GM19025 (cell line): ENCODE measurements around the gene PRKAR2B.

ENCODE experiments used
- ATAC-seq: cut with Tn5 transposase; IDR thresholded peaks from one replicate; pipeline ENCODE4 v1.9.1; 2021; ENCODE audit warnings: mild to moderate bottlenecking, low read depth, moderate library complexity; ENCODE audit not compliant: unreplicated experiment

PRKAR2B gene

DNA sequence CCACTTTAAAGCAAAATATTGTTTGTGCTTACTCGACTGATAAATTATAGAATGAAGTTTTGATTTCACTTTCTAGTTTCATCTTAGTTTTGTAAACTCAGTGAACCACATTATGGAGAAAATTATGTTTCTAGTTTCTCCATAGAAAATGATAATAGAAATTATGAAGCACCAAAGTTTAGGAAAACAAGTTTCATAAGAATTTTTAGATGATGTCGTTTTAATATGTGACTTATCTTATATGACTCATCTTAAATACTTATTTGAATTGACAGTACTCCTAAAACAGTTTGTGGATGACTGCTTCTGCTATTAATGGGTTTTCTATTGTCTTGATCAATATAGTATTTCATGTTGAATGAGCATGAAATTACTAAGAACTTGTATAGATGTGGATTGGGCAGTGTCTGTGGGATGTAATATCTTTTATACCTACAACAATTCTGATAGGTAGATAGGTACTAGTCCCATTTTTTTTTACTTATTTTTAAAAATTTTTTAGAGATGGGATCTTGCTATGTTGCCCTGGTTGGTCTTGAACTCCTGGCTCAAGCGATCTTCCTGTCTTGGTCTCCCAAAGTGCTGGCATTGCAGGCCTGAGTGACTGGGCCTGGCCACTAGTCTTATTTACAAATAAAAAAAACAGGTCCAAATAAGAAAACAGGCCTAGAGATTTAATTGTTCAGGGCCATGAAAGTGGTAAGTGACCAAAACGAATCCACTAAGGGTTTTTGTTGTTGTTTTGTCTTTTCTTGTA, 127.9 kb downstream of the PRKAR2B start:
- ATAC-seq = no peak

DNA sequence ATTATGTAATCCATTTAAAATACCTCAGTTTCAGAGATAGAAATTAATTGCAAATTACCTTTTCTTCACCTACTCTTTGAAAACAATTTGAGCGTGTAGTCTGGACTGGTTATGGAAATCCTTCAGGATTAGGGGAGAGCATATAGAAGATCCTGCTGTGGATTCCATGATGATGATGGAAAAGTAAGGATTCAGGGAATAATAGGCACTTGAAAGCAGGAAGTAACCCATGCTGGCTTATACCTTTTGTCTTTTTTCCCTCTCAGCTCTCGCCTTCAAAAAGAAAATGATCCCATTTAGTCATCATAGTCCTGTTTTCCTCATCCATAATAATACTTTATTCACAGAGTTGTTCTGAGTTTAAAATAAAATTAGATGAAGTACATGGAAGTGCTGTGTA, 128.7 kb downstream of the PRKAR2B start:
- ATAC-seq = no peak

DNA sequence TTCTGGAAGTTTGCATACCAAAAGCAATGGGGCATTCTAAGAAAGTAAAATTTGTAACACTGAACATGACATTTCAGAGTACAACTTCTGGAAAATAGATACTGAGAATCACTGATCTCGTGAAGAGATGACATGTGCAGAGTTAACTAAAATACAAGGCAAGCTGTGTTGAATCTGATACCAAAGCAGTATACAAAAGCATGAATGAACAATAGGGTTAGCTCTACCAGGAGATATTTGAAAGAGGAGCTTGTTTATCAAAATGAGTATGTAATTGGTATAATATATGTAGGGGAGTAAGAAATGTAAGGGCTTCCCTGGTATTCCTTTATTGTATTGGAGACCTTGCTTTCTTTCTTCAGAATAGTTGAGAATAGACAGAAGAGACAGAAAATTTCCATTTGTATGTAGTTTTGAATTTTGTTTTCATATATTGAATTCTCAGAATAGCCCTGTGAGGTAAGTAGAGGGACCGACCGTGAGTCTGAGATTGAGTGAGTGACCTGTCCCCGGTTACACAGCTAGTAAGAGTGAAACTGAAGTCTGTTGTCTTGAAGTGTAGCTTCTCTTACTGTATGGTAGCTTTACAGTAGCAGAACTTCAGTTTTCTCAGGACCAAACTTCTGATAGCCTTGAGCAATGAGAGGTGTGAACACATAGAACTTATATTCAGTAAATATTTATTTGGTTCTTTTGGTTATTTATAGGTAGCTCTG, 129.3 kb downstream of the PRKAR2B start:
- ATAC-seq = peak; percentile 37

DNA sequence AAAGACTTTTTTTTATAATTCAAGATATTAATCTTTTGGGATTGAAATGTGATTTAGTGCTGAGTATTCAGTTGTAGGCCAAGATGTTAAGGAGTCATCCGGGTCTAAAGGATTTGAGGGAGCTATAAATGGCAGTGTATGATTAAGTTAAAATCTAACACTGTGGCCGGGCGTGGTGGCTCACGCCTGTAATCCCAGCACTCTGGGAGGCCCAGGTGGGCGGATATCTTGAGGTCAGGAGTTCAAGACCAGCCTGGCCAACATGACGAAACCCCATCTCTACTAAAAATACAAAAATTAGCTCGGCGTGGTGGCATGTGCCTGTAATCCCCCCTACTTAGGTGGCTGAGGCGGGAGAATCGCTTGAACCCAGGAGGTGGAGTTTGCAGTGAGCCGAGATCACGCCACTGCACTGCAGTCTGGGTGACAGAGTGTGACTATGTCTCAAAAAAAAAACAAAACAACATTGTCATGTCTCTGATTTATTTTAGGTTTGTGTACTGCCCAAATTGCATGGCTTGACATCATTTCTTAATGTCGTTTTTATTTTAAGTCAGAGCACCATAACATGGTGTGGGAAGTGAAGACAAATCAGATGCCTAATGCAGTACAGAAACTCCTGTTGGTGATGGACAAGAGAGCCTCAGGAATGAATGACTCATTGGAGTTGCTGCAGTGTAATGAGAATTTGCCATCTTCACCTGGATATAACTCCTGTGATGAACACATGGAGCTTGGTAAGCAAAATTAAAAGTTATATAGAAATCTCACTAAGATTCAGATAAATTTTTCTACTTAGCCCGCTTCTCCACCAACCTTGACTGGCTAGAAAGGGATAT, 135.0 kb downstream of the PRKAR2B start:
- ATAC-seq = no peak

DNA sequence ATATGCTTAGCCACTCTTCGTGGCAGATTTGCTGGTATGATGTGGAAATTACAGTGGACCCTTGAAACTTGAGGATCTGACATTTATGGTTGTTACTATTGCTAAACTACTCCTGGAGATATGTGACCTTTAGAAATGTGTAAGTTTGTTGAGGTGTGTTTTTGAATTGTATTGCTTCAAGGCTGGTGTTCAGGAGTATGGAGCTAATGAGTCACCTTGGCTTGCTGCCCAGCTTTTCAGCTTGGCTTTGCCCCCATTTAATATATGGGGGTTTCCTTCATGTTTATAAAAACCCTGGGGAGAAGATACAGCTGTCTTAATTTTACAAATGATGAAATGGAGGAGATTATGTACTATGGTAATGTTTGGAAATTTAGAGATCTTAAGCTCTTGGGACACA, 135.9 kb downstream of the PRKAR2B start:
- ATAC-seq = no peak

DNA sequence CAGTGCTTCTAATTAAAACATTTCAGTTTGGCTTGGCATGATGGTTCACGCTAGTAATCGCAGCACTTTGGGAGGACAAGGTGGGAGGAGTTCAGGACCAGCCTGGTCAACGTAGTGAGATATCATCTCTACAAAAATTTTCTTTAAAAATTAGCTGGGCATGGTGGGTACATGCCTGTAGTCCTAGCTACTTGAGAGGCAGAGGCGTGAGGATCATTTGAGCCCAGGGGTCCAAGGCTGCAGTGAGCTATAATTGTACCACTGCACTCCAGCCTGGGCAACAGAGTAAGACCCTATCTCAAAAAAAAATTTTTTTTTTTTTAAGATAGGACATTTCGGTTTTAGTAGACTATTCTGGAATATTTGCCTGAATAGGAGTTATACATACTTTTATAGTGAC, 136.7 kb downstream of the PRKAR2B start:
- no peak for ATAC-seq

DNA sequence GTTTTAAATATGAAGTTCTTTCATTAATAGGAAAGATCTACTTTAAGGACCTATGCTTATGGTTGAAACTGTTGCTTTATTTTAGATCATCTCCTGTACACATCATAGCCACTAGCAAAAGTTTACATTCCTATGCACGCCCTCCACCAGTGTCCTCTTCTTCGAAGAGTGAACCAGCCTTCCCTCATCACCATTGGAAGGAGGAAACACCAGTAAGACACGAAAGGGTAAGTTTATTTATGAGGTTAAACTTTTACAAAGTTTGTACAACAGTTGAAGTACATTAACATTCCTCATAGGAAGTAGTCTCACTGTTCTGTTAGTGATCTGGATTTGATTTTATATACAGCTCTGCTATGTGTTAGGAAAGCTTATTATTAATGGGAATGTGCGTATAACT, 141.2 kb downstream of the PRKAR2B start:
- no peak for ATAC-seq

DNA sequence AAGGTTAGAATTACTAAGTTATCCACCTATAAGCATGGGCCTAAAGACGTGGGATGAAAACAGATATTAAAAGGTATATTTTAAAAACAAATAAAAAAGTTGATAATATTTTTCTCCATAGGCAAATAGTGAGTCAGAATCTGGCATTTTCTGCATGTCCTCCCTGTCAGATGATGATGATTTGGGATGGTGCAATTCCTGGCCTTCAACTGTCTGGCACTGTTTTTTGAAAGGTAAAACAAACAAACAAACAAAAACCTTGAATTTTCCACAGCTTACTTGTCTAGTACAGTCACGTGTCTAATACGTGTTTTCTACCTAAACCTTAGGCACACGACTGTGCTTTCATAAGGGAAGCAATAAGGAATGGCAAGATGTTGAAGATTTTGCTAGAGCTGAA, 141.7 kb downstream of the PRKAR2B start:
- ATAC-seq = no peak

DNA sequence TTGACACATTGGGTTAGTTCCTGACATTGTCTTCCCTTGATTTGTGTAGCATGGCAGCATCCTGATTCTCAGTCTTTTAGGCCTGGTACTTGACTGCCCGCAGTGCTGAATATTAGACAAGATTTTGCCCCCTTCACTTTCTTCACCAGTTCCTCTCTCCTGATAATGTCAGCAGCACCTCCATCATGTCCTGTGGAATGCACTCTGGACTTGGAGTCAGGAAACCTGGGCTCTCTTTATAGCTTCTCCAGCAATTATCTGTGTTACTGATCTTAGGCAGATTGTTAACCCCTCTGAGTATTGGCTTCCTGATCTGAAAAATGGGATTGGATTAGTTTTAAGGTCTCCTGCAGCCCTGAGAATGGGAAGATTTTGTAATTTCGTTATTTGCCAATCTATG, 143.3 kb downstream of the PRKAR2B start:
- no peak for ATAC-seq

DNA sequence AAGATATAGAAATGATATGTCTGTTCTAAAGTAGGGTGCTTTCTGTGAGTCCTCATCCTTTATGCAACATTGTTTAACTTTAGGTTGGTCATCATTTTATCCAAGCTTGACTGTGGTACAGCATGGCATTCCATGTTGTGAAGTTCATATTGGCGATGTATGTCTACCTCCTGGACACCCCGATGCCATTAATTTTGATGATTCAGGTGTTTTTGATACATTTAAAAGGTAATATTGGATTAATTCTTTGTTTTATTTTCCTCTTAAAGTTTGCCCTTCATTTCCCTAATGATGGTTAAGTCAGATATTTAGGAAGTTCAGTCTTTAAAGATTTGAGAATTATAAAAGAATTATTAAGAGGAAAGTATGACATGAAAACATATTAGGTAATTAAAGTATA, 145.6 kb downstream of the PRKAR2B start:
- no peak for ATAC-seq

DNA sequence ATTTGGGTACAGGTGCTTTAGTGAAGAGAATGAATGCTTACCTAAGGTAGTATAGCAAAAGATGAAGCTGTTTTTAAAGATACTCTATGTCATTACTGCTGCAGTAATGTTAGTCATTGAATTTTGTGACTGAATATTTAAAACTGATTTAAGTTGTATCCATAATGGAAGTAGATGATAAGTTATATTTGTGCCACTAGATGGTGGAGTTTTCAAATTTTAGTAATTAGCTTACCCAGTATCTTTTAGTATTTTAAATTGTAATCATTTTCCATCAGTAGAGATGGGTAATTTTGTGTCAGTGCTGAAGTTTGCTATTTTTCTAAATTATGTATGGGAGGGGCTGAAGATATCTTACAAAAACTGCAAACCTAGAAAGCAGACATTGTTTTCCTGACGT, 149.5 kb downstream of the PRKAR2B start:
- ATAC-seq = no peak

DNA sequence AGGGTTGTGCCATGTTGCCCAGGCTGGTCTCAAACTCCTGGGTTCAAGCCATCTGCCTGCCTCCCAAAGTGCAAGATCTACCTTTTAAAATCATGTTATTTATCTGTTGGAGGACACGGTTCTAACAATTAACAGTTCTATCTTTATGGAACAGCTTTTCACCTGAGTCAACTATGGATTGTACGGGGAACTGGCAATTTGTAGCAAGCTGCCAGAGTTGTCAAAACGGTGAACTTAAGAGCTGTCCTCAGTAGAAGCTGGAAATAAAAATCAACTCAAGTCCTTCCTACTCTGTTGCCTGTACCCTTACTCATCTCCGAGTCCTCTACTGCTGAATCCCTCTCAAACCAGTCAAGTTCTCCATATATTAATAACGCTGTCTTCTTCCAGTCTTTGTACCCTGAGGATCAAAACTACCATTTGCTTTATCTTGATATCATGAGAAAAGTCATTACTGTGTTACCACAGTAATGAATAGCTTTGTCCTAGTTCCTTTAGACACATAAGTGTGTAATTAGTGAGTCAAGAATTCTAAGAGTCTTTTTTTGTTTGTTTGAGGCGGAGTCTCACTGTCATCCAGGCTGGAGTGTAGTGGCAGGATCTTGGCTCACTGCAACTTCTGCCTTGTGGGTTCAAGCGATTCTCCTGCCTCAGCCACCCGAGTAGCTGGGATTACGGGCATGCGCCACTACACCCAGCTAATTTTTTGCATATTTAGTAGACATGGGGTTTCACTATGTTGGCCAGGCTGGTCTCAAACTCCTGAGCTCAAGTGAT, 152.5 kb downstream of the PRKAR2B start:
- no peak for ATAC-seq

DNA sequence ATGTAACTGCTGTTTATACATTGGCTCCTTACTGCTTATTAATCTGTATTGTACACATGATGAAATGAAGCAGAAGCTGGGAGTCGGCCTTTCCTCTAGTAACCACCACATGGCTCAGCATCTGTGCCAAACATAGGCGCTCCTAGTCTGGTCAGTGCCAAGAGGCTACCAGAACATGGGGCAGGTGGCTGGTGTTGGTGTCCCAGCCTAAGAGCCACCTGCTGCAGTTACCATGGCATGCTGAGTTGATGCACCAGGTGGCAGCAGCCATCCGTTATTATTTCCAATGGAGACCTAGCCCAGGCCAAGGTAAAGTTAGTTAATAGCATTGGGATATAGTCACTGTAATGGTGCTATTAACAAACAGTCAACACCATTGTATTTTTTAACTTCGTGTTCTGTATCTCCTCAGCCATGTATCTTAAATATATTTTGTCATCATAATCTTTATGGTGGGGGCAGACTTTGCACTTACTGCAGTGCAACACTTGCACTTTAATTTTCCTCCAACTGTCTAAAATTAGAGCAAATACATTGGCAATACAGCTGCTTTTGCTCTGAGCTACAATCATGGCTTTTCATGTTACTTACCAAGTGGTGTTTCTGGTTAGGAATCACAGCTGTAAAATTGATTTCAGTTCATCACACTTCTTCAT, 157.4 kb downstream of the PRKAR2B start:
- no peak for ATAC-seq

DNA sequence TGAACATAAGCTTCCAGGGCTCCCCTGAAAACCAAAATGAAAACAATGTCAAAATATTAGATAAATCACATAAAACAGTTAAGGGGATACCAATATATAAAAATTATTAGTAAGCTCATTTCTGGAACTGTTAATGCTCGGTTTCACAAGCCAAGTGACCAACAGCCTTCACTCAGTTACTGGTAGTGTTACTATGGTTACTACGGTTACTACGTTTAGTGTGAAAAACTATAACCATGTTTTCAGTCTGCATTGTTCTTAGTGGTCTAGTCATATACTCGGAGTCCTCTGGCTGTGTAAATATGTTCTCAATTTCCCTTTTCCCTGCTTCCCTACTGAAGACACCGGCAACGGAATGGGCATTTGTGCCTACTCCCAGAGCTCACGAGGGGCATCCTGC, 159.1 kb downstream of the PRKAR2B start:
- ATAC-seq = no peak

DNA sequence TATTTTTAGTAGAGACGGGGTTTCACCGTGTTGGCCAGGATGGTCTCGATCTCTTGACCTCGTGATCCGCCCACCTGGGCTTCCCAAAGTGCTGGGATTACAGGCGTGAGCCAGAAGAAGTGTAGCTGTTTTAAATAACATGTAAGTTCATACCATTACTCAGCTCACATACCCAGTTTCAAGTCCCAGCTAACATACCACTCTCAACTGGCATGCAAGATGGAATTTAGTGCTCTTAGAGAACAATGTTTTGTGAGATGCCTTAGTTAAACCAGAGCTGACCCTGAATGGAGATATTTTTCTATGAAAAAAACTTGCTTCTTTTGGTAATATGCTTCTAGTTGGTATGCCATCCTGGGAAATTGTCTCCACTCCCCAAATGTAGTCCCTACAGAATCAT, 161.6 kb downstream of the PRKAR2B start:
- ATAC-seq = no peak

DNA sequence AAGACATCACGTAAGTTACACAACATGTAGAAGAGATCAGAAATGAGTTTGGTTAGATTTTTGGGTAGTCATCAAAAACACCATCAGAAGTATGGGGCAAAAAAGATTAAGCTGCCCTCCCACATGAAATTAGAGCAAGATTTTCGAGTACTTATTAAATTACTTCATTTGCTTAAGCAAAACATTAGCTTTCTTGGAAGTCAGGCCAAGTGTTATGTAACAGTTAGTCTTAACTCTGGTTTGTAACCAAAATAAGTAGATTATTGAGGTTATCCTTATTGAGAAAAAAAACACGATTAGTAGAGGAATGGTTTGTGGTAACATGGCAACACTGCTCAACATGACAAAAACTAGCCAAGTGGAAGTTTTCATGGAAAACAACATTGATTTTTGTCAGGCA, 162.2 kb downstream of the PRKAR2B start:
- no peak for ATAC-seq

DNA sequence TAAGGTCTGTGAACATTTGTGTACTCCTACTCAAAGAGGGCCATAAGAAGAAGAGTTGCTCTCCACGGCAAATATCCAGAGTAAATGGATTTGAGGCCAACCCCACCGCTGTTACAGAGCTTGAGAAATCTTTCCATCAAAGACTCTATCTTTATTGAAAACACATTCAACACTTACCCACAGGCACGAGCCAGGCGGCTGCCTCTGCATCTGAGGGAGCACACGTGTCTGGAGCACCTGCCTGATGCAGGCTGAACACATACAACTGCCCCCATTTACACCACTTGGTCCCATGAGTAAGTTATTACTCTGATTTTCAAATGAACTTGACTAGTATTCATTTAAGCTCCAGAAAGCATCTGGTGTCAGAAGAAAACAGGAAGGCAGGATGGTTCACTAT, 163.0 kb downstream of the PRKAR2B start:
- no peak for ATAC-seq

DNA sequence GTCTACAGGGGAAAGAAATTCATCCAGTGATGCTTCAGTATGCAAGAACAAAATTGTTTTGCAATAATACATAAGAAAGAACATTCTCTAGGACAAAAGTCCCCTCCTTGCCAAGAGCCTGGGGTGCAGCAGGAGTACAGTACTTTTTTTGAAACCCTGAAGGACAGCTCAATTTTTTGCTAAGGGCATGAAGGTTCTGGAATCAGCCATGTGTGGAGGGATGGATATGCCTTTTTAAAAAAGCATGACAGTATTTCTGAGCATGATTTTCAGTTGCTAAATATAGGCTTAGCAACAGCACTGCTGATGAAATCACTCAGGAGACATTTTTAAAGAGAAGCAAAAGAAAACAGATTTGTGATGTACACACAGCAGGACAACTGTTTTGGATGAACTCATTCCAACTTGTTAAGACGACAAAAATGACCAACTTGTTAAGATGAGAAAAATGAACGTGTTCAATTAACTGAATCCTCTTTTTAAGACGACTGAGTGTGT, 163.6 kb downstream of the PRKAR2B start:
- ATAC-seq = no peak

DNA sequence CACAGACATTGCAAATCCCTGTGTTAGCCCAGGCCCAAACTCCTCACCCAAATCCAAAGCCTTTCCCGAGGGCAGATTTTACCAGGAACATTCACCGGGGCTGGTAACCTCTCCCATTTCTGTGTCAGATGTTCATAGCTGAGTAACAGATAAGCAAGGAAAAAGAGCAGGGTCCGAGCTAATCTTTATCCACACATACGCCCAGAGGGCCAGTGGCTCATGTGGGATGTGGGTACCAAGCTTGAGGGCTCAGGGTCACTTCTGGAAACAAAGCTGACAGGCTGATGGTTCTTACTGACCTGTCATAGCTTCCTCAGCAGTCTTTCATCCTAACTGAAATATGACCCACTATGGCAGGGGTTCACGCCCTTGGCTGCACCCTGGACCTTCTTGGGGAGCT, 164.1 kb downstream of the PRKAR2B start:
- no peak for ATAC-seq

DNA sequence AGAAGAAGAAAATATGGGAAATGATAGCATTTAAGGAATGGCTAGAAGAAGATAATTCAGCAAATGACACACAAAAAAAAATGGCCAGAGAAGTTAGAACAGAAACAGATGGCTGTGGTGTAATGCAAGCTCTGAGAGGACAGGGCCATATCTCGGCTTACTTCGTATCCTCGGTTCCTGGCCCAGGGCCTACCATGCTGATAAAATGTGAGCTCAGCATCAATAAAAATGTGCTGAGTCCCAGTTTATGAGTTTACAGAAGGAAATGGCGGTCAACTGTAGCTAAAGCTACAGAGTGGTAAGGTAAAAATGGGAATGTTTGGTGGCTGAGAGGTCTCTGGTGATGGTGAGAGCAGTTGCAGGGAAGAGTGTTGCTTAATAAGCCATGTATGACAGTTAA, 165.1 kb downstream of the PRKAR2B start:
- ATAC-seq = no peak
